GM13976 (cell line): ENCODE results near the gene C18orf63.

Source experiments
- DNase-seq: peaks from one replicate; pipeline ENCODE4 v3.0.0; 2012; ENCODE audit warnings: low spot score
- CTCF ChIP-seq: IDR thresholded peaks from 2 replicates; pipeline ENCODE4 v1.5.1; 2012; ENCODE audit warnings: borderline replicate concordance, mild to moderate bottlenecking; ENCODE audit not compliant: insufficient read depth; ENCODE audit errors: extremely low read depth, missing control alignments, control extremely low read depth
- in situ Hi-C: fragments of 300-500 bp; cut with MboI; formaldehyde crosslinking; loops from one replicate; pipeline ENCODE4 v1.12.0; 2022; ENCODE audit warnings: low sequenced_read_pairs, mixed read lengths, inconsistent platforms; ENCODE audit not compliant: unreplicated experiment

Gene C18orf63

GRCh38 chr18:74377776-74378175 is 62.1 kb downstream of the C18orf63 start:
- DNase-seq = no peak
- in situ Hi-C loops = no loop called here
- TF ChIP-seq CTCF = no peak

GRCh38 chr18:74378179-74378682 is 62.6 kb downstream of the C18orf63 start:
- DNase-seq = peak; percentile 52
- no peak for TF ChIP-seq CTCF
- in situ Hi-C loops = no loop called here

GRCh38 chr18:74380916-74381315 is 65.3 kb downstream of the C18orf63 start:
- TF ChIP-seq CTCF = no peak
- no peak for DNase-seq
- in situ Hi-C loops = no loop called here

- TF ChIP-seq CTCF = no peak
- in situ Hi-C loops = no loop called here
- no peak for DNase-seq
Measured at GRCh38 chr18:74381621-74382295, 66.1 kb downstream of the C18orf63 start.

GRCh38 chr18:74382481-74383017 is 66.9 kb downstream of the C18orf63 start:
- in situ Hi-C loops = no loop called here
- DNase-seq = no peak
- no peak for TF ChIP-seq CTCF

- in situ Hi-C loops = no loop called here
- TF ChIP-seq CTCF = no peak
- DNase-seq = no peak
Measured at GRCh38 chr18:74387383-74387782, 71.7 kb downstream of the C18orf63 start.
